Measurements from ENCODE around the gene LAMA2. TPM values are rescaled to one million over a fixed set of nuclear protein-coding genes. Genes with fewer than 3 reads are reported as not detected.

The LAMA2 gene
- total and polyA plus RNA-seq, 2 donors (not counting 3 experiments of a cell fraction or from before 2014, with no cell fraction given), result 0.51 to 0.75 TPM

DNA sequence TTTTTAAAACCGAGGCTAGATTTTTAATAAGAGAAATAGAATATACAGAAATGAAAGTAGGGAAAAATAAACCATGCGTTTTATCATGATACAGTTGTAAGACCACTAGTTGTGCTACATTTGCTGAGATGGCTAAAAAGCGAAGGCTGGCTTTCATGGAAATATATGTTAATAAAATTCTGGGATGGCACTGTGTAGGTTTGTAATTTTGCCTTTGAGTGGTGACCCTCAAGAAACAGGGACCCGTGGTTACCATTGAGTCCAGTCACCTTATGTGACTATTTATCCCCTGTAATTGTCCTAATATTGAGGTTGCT, 593.3 kb downstream of the LAMA2 start:
- BruUV-seq (replicated peaks), result no TSS peak
- CTCF ChIA-PET, result interaction anchor here (1.1 to 1.2 kb wide), 2 partner anchors 9 to 106 kb away, joined by 3 to 6 read pairs; no protein-coding TSS in a partner anchor
- no peak for DNase-seq (ENCODE audit: low read depth, low spot score)

More for the DNA sequence above, 593.3 kb downstream of the LAMA2 start:
- no peak overlapping the region for H3K9ac ChIP-seq (replicated peaks; ENCODE audit: extremely low read depth, insufficient read depth, low read length)
- TF ChIP-seq POLR2A (IDR thresholded peaks at IDR 0.05; ENCODE audit: low read depth, low read length) (no peak), FOS (IDR thresholded peaks at IDR 0.05; ENCODE audit: borderline replicate concordance, insufficient read depth, low read length) (no peak), GATA2 (IDR thresholded peaks at IDR 0.05; ENCODE audit: insufficient read depth, insufficient read length, low read depth, low read length) (no peak), POLR2AphosphoS5 (IDR thresholded peaks at IDR 0.05; ENCODE audit: insufficient read depth, low read depth, low read length) (no peak), MYC (IDR thresholded peaks at IDR 0.05; ENCODE audit: low read depth, low read length) (no peak), JUN (IDR thresholded peaks at IDR 0.05; ENCODE audit: borderline replicate concordance, insufficient read depth, insufficient read length, low read depth) (no peak), MAX (IDR thresholded peaks at IDR 0.05; ENCODE audit: insufficient read depth, insufficient read length) (no peak), CTCF (IDR thresholded peaks at IDR 0.05; ENCODE audit: extremely low read depth in 1 of 2, insufficient read depth in 1 of 2, low read depth in 1 of 2, low read length in 2 of 2) (no peak), EZH2 (IDR thresholded peaks at IDR 0.05; ENCODE audit: borderline replicate concordance, low read depth, low read length, severe bottlenecking) (no peak)
- FAIRE-seq, result no peak
- dilution Hi-C loops (cut with MboI; ENCODE audit: extremely low pct_ligation_motif_present, low sequenced_read_pairs) (no loop called here), intact Hi-C loops (cut with micrococcal nuclease) (no loop called here)
- no peak overlapping the region for H3K4me3 ChIP-seq (replicated peaks in 1 of 3; ENCODE audit: insufficient read depth in 1 of 3, low read depth in 1 of 3, low read length in 3 of 3)
- no peaks in the 10 kb centered on the region for H3K4me1 ChIP-seq (ENCODE audit: control insufficient read depth, extremely low read depth, insufficient read depth, low read length)
- POLR2A ChIA-PET, result no interaction called here
- H3K27me3 ChIP-seq (ENCODE audit: control insufficient read depth in 2 of 2, insufficient read depth in 2 of 2, low read length in 2 of 2), result no peaks in the 10 kb centered on the region
- no peak overlapping the region for H2AFZ ChIP-seq (ENCODE audit: low read depth, low read length)
- no peak overlapping the region for H3K27ac ChIP-seq (ENCODE audit: insufficient read depth, low read depth, low read length)
- H3K9me1 ChIP-seq (replicated peaks; ENCODE audit: control insufficient read depth, extremely low read depth, insufficient read depth, low read length), result no peaks in the 10 kb centered on the region
- no peaks in the 10 kb centered on the region for H4K20me1 ChIP-seq (replicated peaks; ENCODE audit: control insufficient read depth, extremely low read depth, insufficient read depth, low read length)
- no peaks in the 10 kb centered on the region for H3K79me2 ChIP-seq (ENCODE audit: control insufficient read depth, insufficient read depth, low read length)
- H3K36me3 ChIP-seq (ENCODE audit: control insufficient read depth in 2 of 2, extremely low read depth in 1 of 2, insufficient read depth in 2 of 2, low read length in 2 of 2), result no peaks in the 10 kb centered on the region
- H3K9me3 ChIP-seq (replicated peaks; ENCODE audit: control insufficient read depth, insufficient read depth, low read length), result no peaks in the 10 kb centered on the region
- H3K4me2 ChIP-seq (ENCODE audit: insufficient read depth, low read length), result no peak overlapping the region

All from endothelial cell of umbilical vein (primary cell).